Stomach (tissue), 4 donors: ENCODE data around the gene PIP5K1B.

ENCODE experiments used
- EP300 ChIP-seq: sonication (generic); formaldehyde crosslinking; IDR thresholded peaks from one replicate; pipeline ENCODE4 v1.6.1; 2017; ENCODE audit warnings: antibody characterized with exemption
- POLR2A ChIP-seq, 4 donors: fragments of 450-650 bp; IDR thresholded peaks; one replicate each; pipeline ENCODE4 v1.6.1; 2016; ENCODE audit warnings: antibody characterized with exemption in 4 of 4, control low read depth in 2 of 4, mild to moderate bottlenecking in 1 of 4, moderate library complexity in 1 of 4
- TF ChIP-seq, protein P1 (sequence below), 7 experiments: fragments of 450-650 bp in 4 of 7; fragments of 200-600 bp in 3 of 7; sonication (generic) in 3 of 7; IDR thresholded peaks; one replicate each; pipeline ENCODE4 v1.5.1; 2016 to 2019; ENCODE audit warnings: antibody characterized with exemption in 7 of 7, control low read depth in 2 of 7, mild to moderate bottlenecking in 1 of 7

DNA sequence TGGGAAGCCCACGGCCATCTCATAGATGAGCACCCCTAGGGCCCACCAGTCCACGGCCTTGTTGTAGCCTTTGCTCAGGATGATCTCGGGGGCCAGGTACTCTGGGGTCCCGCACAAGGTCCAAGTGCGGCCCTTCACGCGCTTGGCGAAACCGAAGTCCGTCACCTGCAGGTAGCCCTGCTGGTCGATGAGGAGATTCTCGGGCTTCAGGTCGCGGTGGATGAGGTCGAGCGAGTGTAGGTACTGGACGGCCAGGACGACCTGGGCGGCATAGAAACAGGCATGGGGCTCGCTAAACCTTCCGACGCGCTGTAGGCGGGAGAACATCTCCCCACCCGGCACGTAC is 308.3 kb downstream of the PIP5K1B start:
- TF ChIP-seq, protein P1, sequence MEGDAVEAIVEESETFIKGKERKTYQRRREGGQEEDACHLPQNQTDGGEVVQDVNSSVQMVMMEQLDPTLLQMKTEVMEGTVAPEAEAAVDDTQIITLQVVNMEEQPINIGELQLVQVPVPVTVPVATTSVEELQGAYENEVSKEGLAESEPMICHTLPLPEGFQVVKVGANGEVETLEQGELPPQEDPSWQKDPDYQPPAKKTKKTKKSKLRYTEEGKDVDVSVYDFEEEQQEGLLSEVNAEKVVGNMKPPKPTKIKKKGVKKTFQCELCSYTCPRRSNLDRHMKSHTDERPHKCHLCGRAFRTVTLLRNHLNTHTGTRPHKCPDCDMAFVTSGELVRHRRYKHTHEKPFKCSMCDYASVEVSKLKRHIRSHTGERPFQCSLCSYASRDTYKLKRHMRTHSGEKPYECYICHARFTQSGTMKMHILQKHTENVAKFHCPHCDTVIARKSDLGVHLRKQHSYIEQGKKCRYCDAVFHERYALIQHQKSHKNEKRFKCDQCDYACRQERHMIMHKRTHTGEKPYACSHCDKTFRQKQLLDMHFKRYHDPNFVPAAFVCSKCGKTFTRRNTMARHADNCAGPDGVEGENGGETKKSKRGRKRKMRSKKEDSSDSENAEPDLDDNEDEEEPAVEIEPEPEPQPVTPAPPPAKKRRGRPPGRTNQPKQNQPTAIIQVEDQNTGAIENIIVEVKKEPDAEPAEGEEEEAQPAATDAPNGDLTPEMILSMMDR (IDR thresholded peaks at IDR 0.05): no peak
- no peak for TF ChIP-seq POLR2A (IDR thresholded peaks at IDR 0.05)
- TF ChIP-seq EP300: no peak
